Natural killer cell (primary cell): Measurements from ENCODE around the gene NSFL1C. TPM values are rescaled to one million over a fixed set of nuclear protein-coding genes. Genes with fewer than 3 reads are reported as not detected.

Experiments used
- ATAC-seq, 3 donors: fragments of 150-1000 bp in 2 of 3; fragments of 200-7000 bp in 1 of 3; cut with Tn5 transposase; 1 replicate in 1 of 3; 2 replicates in 2 of 3; pipeline ENCODE4 v1.10.0; 2021; ENCODE audit warnings: mild to moderate bottlenecking in 2 of 3, moderate library complexity in 2 of 3
- DNase-seq, 2 donors: peaks; one replicate each; pipeline versions ENCODE4 v3.0.0 to v3.0.0-alpha.2; 2013 to 2021; ENCODE audit warnings: mixed read lengths in 1 of 2
- H3K27ac ChIP-seq: one replicate; pipeline ENCODE4 v1.5.1; 2013; ENCODE audit warnings: mild to moderate bottlenecking, low read length
- H3K27me3 ChIP-seq: one replicate; pipeline ENCODE4 v1.6.1; 2013; ENCODE audit warnings: low read length; ENCODE audit not compliant: control insufficient read depth, insufficient read depth
- H3K36me3 ChIP-seq: one replicate; pipeline ENCODE4 v1.6.1; 2013; ENCODE audit warnings: low read length; ENCODE audit not compliant: control insufficient read depth, insufficient read depth
- H3K4me1 ChIP-seq: one replicate; pipeline ENCODE4 v1.6.1; 2013; ENCODE audit warnings: low read length; ENCODE audit not compliant: control insufficient read depth, insufficient read depth
- H3K4me3 ChIP-seq: one replicate; pipeline ENCODE4 v1.5.1; 2013; ENCODE audit warnings: low read length
- H3K9me3 ChIP-seq: one replicate; pipeline ENCODE4 v1.6.1; 2013; ENCODE audit warnings: low read length; ENCODE audit not compliant: control insufficient read depth, insufficient read depth
- H3K27ac Mint-ChIP-seq, 2 donors: one replicate each; pipeline ENCODE4 v1.8.0; 2022; ENCODE audit warnings: mild to moderate bottlenecking in 2 of 2, mixed read lengths in 2 of 2, moderate library complexity in 1 of 2
- H3K27me3 Mint-ChIP-seq, 2 donors: one replicate each; pipeline ENCODE4 v1.8.0; 2022; ENCODE audit warnings: low read depth in 2 of 2, mixed read lengths in 2 of 2
- H3K36me3 Mint-ChIP-seq: one replicate; pipeline ENCODE4 v1.8.0; 2022; ENCODE audit warnings: mixed read lengths
- H3K4me1 Mint-ChIP-seq, 2 donors: one replicate each; pipeline ENCODE4 v1.8.0; 2022; ENCODE audit warnings: mixed read lengths in 2 of 2
- H3K4me3 Mint-ChIP-seq: one replicate; pipeline ENCODE4 v1.8.0; 2022; ENCODE audit warnings: mild to moderate bottlenecking, moderate library complexity, mixed read lengths
- H3K9me3 Mint-ChIP-seq, 2 donors: one replicate each; pipeline ENCODE4 v1.8.0; 2022; ENCODE audit warnings: mixed read lengths in 2 of 2
- WGBS: methylation state at CpG from one replicate; pipeline ENCODE4 v1.1.7; 2013; ENCODE audit warnings: missing lambda C conversion rate; ENCODE audit not compliant: insufficient coverage; 5-methylcytosine and 5-hydroxymethylcytosine counted together
- intact Hi-C: fragments of 100-400 bp; cut with micrococcal nuclease; formaldehyde crosslinking; loops from one replicate; pipeline ENCODE4 v1.14.2; 2022
- total RNA-seq, 4 donors: library from RNA; stranded (reverse); fragments of 120-200 nt in 1 of 4; gene quantifications; one replicate each; pipeline versions ENCODE4 v1.2.3 to v1.2.4, GENCODE V29; 2013 to 2022
- TF ChIP-seq, protein P1 (sequence below): fragments of 200-600 bp; IDR thresholded peaks from one replicate; pipeline ENCODE4 v1.8.0; 2022; ENCODE audit warnings: antibody characterized with exemption

Gene NSFL1C
- total RNA-seq, 3 donors from 2014 or later (not counting 1 experiment from before 2014, with no cell fraction given), result 53.9 to 69.0 (median 66.2) TPM

DNA sequence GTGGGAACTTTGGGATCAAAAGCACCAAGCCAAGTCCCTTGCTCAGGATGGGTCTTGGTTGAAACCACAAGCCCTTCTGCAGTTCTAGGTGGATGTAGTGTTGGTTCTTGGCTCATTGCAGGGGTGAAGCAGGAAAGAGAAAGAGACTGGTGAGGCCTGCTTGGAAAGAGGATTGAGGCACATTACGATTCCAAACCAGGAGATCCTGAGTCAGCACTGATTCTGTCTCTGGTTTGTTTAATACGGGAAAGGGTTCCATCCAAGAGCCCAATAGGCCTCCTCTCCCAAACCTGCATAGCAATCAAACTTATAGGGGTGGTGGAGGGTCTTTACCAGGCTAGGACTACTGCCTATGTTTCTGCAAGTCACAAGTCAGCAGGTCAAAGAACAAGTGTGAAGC is 24.3 kb downstream of the NSFL1C start:
- no peaks in the 10 kb centered on the region for H3K9me3 ChIP-seq
- ATAC-seq, result no peak
- no peaks in the 10 kb centered on the region for H3K4me1 ChIP-seq
- Mint-ChIP-seq H3K4me3 (no peak overlapping the region), H3K36me3 (peaks cover 42% of the 10 kb centered on the region), H3K4me1 (peaks cover 0 to 11% of the 10 kb centered on the region in 2 donors), H3K27ac (no peak overlapping the region), H3K27me3 (no peaks in the 10 kb centered on the region), H3K9me3 (no peaks in the 10 kb centered on the region)
- no peaks in the 10 kb centered on the region for H3K27me3 ChIP-seq
- H3K36me3 ChIP-seq, result peaks cover 57% of the 10 kb centered on the region
- TF ChIP-seq, protein P1, sequence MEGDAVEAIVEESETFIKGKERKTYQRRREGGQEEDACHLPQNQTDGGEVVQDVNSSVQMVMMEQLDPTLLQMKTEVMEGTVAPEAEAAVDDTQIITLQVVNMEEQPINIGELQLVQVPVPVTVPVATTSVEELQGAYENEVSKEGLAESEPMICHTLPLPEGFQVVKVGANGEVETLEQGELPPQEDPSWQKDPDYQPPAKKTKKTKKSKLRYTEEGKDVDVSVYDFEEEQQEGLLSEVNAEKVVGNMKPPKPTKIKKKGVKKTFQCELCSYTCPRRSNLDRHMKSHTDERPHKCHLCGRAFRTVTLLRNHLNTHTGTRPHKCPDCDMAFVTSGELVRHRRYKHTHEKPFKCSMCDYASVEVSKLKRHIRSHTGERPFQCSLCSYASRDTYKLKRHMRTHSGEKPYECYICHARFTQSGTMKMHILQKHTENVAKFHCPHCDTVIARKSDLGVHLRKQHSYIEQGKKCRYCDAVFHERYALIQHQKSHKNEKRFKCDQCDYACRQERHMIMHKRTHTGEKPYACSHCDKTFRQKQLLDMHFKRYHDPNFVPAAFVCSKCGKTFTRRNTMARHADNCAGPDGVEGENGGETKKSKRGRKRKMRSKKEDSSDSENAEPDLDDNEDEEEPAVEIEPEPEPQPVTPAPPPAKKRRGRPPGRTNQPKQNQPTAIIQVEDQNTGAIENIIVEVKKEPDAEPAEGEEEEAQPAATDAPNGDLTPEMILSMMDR, result no peak
- no peak overlapping the region for H3K27ac ChIP-seq
- H3K4me3 ChIP-seq, result no peak overlapping the region
- intact Hi-C loops, result no loop called here
- DNase-seq, result no peak
- 100% methylated on average over 1 of the region's 2 CpGs for WGBS

DNA sequence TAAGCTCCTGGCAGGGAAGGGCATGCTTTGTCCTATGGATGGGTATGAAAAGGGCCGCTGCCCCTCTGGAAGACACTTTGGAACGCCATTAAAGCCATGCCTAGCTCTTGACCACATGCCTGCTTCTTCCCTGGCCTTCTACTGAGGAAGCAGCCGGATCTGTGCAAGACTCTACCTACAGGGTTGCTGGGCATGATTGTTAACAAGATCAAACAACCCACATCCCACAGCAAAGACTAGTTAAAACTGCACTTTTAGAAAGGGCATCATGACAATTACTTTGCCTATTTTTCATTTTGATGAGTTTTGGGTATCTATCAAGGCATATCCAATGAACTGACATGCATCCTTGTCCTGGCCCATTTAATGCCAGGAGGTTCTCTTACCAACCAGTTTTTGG is 25.5 kb downstream of the NSFL1C start:
- no peaks in the 10 kb centered on the region for H3K27me3 ChIP-seq
- Mint-ChIP-seq H3K9me3 (no peaks in the 10 kb centered on the region), H3K27me3 (peaks cover 0 to under 1% of the 10 kb centered on the region in 2 donors), H3K27ac (no peak overlapping the region), H3K4me3 (no peak overlapping the region), H3K36me3 (peaks cover 36% of the 10 kb centered on the region), H3K4me1 (peaks cover 0 to 14% of the 10 kb centered on the region in 2 donors)
- TF ChIP-seq, protein P1, result no peak
- DNase-seq, result peak in 1 of 2 donors; percentile 26
- H3K4me1 ChIP-seq, result no peaks in the 10 kb centered on the region
- no peak overlapping the region for H3K4me3 ChIP-seq
- intact Hi-C loops, result no loop called here
- H3K27ac ChIP-seq, result no peak overlapping the region
- no peak for ATAC-seq
- 82% methylated on average over 3 of the region's 3 CpGs for WGBS
- H3K36me3 ChIP-seq, result peaks cover 45% of the 10 kb centered on the region
- H3K9me3 ChIP-seq, result no peaks in the 10 kb centered on the region

DNA sequence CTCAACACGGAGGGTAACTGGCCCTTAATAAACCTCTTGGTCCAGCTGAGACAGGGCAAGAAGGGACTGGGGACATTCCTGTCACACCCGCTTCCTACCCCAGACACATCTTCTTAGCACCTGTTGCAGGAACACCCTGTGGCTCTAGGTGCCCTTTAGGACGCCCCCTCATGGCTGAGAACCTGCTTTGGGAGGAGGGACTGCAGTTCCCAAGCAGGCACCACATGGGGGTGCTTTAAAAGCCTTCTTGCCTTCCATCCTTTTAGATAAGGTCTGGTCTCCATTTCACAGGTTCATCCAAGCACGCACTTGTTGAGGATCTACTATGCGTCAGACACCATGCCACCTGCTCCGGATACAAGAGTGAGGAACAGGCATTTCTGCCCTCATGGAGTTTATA is 26.6 kb downstream of the NSFL1C start:
- no peaks in the 10 kb centered on the region for H3K9me3 ChIP-seq
- no peaks in the 10 kb centered on the region for H3K9me3 Mint-ChIP-seq
- no peak for ATAC-seq
- intact Hi-C loops, result no loop called here
- TF ChIP-seq, protein P1, result no peak
- H3K36me3 ChIP-seq, result peaks cover 34% of the 10 kb centered on the region
- H3K36me3 Mint-ChIP-seq, result peaks cover 33% of the 10 kb centered on the region
- H3K27ac Mint-ChIP-seq, result no peak overlapping the region
- peaks cover 4 to 16% of the 10 kb centered on the region in 2 donors for H3K4me1 Mint-ChIP-seq
- H3K27me3 Mint-ChIP-seq, result peaks cover 3 to 11% of the 10 kb centered on the region in 2 donors
- H3K27me3 ChIP-seq, result peaks cover 2% of the 10 kb centered on the region
- no peak overlapping the region for H3K4me3 ChIP-seq
- peak in 1 of 2 donors; percentile 40 for DNase-seq
- H3K4me3 Mint-ChIP-seq, result no peak overlapping the region
- 82% methylated on average over 6 of the region's 6 CpGs for WGBS
- H3K27ac ChIP-seq, result no peak overlapping the region
- peaks cover 4% of the 10 kb centered on the region for H3K4me1 ChIP-seq

DNA sequence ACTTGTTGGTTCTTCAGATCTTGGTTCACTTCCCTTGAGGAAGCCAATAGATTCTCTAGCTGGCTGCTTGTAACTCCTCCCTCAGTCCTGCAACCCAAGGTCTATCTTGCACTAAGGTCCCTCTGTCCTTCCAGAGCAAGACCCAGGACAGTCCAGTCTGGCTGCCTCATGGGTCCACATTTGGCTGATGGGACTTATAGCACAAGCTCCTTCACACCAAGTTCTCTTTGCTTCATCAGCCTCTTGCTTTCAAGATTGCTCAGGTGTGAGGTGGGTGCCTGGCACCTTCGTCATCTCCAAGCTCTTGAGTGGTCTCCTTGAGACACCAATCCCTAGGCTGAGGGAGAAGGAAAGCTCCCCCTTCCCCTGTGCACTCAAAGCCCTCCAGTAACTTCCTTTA is 28.3 kb downstream of the NSFL1C start:
- Mint-ChIP-seq H3K4me3 (no peak overlapping the region), H3K27ac (no peak overlapping the region), H3K9me3 (no peaks in the 10 kb centered on the region), H3K36me3 (peaks cover 16% of the 10 kb centered on the region), H3K4me1 (peaks cover 13 to 25% of the 10 kb centered on the region in 2 donors), H3K27me3 (peaks cover 3 to 16% of the 10 kb centered on the region in 2 donors)
- Histone ChIP-seq H3K4me1 (peaks cover 15% of the 10 kb centered on the region), H3K4me3 (no peak overlapping the region), H3K27ac (no peak overlapping the region), H3K9me3 (no peaks in the 10 kb centered on the region), H3K27me3 (peaks cover 9% of the 10 kb centered on the region), H3K36me3 (peaks cover 18% of the 10 kb centered on the region)
- ATAC-seq (no peak), DNase-seq (no peak)
- 63% methylated on average over 1 of the region's 1 CpG for WGBS
- intact Hi-C loops, result no loop called here
- TF ChIP-seq, protein P1, result no peak
